Left renal cortex interstitium (tissue), 4 donors: ENCODE measurements around the gene SERTM1. TPM values are rescaled to one million over a fixed set of nuclear protein-coding genes. Genes with fewer than 3 reads are reported as not detected.

ENCODE experiments used
- DNase-seq, 4 donors: peaks; one replicate each; pipeline ENCODE4 v3.0.0-alpha.2; 2013; ENCODE audit warnings: low read depth in 4 of 4, low spot score in 2 of 4, missing footprints in 1 of 4
- polyA plus RNA-seq, 4 donors: library from polyadenylated mRNA; unstranded; fragments of 120-200 nt; gene quantifications; one replicate each; pipeline ENCODE4 v1.2.1, GENCODE V29; 2013; ENCODE audit not compliant: insufficient read length in 4 of 4

The SERTM1 gene
- polyA plus RNA-seq, 4 donors: 0.35 to 0.84 (median 0.41) TPM

DNA sequence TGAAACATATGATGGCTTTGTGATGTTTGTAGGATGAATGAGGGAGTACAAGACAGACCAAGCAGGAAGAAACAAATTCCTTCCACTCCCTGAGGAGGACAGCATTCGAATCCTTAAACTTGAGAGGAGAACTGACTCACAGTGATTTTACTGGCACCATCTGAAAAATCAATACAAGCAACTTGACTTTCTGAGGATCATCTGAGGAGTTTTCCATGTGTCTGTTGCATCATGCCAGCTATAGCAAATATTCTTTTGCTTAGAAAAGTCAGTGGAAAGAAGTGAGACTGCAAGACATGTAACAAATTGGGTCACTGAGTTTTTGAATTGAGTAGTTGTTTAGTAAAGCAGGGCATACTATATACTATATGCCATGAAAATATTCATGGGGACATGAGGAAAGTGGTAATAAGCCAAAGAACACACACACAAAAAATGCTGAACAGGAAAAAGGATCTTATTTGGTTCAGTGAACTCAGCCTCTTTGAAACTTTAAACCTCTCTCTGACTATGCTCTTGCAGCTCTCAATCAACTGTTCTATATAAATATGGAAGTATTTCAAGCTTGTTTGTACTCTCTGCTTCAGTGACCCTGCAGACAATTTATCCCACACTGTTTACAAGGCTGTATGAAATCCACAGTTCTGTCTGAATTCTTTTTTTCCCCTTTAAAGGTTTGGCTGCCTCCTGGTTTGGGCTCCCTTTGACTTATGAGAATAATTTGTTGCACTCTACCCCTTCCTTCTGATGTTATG, 35.5 kb downstream of the SERTM1 start:
- no peak for DNase-seq

- DNase-seq: no peak
Measured at GRCh38 chr13:36710396-36710795, 36.6 kb downstream of the SERTM1 start.

GRCh38 chr13:36712290-36712689, 38.5 kb downstream of the SERTM1 start:
- no peak for DNase-seq

GRCh38 chr13:36712770-36713169, 39.0 kb downstream of the SERTM1 start:
- DNase-seq: no peak

- DNase-seq: no peak
Measured at GRCh38 chr13:36713887-36714286, 40.1 kb downstream of the SERTM1 start.

- no peak for DNase-seq
Measured at GRCh38 chr13:36715841-36716240, 42.0 kb downstream of the SERTM1 start.

GRCh38 chr13:36717017-36717416, 43.2 kb downstream of the SERTM1 start:
- DNase-seq: no peak

GRCh38 chr13:36717966-36718545, 44.2 kb downstream of the SERTM1 start:
- no peak for DNase-seq

DNA sequence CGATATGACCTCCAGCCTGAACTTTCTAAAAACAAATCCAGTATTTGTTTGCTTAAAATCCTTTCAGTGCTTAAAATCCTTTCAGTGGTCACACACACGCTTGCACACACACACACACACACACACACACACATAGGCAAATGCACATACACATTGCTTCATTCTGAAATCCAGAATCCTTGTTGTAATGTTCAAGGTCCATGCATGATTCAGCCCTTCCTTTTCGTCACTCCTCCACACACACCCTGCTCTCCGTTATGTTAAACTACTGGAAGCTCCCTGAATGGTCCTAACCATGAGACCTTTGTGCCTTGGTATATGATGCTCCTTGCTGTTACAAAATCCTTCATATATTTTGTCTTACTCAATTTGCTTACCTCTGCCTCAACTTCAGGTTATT, 44.9 kb downstream of the SERTM1 start:
- no peak for DNase-seq

GRCh38 chr13:36724141-36724540, 50.3 kb downstream of the SERTM1 start:
- DNase-seq: no peak

- DNase-seq: no peak
Measured at GRCh38 chr13:36725936-36726335, 52.1 kb downstream of the SERTM1 start.

- DNase-seq: no peak
Measured at GRCh38 chr13:36728006-36728405, 54.2 kb downstream of the SERTM1 start.

DNA sequence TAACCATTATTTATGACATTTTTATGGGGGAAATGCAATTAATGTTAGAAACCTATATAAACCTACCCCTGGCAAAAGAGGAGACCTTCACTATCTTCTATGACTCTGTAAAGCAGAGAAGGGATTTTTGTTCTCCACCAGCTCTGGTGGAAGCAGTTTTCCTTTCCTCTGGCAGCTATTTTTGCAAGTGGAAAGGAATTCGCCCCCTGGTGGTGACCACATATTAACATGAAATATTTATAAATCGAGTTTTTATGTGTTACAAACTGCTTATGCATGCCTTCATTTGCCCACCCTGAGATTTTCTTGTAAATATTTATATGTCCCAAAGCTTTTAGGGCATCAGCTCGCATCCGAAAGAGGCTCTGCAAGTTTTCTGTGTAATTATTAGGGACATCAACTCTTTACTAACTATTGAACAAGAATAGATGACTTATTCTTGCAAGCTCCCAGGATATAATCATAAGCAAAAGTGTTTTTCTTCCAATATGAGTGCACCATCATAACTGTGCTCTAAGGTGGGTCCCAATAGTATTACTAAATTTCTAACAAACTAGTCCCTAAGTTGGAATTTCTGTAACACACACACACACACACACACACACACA, 62.4 kb downstream of the SERTM1 start:
- DNase-seq: peak in 2 of 4 donors; percentile 28 to 56

GRCh38 chr13:36737524-36738083, 63.8 kb downstream of the SERTM1 start:
- DNase-seq: no peak

DNA sequence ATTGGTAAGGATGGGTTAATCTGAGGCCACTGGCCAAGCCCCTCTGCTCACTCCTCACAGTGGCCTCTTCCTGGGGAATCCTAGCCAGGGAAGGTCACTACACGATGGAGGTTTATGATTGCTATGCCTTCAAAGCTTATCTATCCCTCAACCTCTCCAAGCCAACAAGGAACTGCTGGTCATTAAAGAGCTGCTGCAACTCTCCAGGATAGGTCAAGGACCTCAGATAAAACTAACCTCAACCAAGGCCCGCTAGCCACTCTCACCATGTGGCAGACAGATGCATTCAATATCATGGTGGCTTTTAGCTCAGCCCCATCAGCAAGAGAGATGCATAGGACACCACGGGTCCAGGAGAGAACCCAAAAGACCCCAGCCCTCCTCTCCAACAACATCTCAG, 71.6 kb downstream of the SERTM1 start:
- no peak for DNase-seq

GRCh38 chr13:36746051-36746450, 72.2 kb downstream of the SERTM1 start:
- DNase-seq: no peak

Other genes starting within 250 kb of the SERTM1 start
- gene CCNA1, start 241.5 kb upstream of the SERTM1 start, polyA plus RNA-seq: 1 to 10 TPM; 1.0 to 1.2 (median 1.1) TPM
- 10 to 100 TPM; 13.4 to 18.7 (median 14.2) TPM for gene RFXAP, start 145.2 kb downstream of the SERTM1 start, polyA plus RNA-seq
- gene SMAD9, start 246.2 kb downstream of the SERTM1 start, polyA plus RNA-seq: 10 to 100 TPM; 29.3 to 36.1 (median 31.2) TPM